Breast epithelium (tissue), 4 donors: Measurements from ENCODE around the gene CLSTN3. TPM values are rescaled to one million over a fixed set of nuclear protein-coding genes. Genes with fewer than 3 reads are reported as not detected.
A peak's percentile ranks its signal among the peaks of the same experiment; 100 is the strongest.

Experiments used
- DNase-seq, 2 donors: peaks; one replicate each; pipeline ENCODE4 v3.0.0-alpha.2; 2019; ENCODE audit warnings: low spot score in 2 of 2
- H3K27ac ChIP-seq, 2 donors: fragments of 200-600 bp; sonication (generic) in 1 of 2; one replicate each; pipeline ENCODE4 v1.5.1; 2016 to 2019; ENCODE audit warnings: mild to moderate bottlenecking in 1 of 2
- H3K27me3 ChIP-seq, 2 donors: fragments of 200-600 bp; sonication (generic) in 1 of 2; one replicate each; pipeline versions ENCODE4 v1.5.1 to v1.6.0; 2017 to 2019; ENCODE audit warnings: control low read depth in 1 of 2, mild to moderate bottlenecking in 1 of 2
- H3K36me3 ChIP-seq: fragments of 200-600 bp; one replicate; pipeline ENCODE4 v1.5.1; 2019
- H3K4me1 ChIP-seq, 2 donors: fragments of 200-600 bp; sonication (generic); one replicate each; pipeline ENCODE4 v1.5.1; 2016 to 2019; ENCODE audit warnings: control low read depth in 1 of 2
- H3K4me3 ChIP-seq, 3 donors: fragments of 200-600 bp; sonication (generic); 1 replicate in 2 of 3; 2 replicates in 1 of 3; pipeline ENCODE4 v1.5.1; 2016 to 2019; ENCODE audit warnings: mild to moderate bottlenecking in 3 of 3, moderate library complexity in 2 of 3
- H3K9me3 ChIP-seq, 2 donors: fragments of 200-600 bp; sonication (generic) in 1 of 2; one replicate each; pipeline ENCODE4 v1.5.1; 2016 to 2019; ENCODE audit warnings: control low read depth in 1 of 2
- POLR2A ChIP-seq: fragments of 450-650 bp; IDR thresholded peaks from one replicate; pipeline ENCODE4 v1.6.1; 2016; ENCODE audit warnings: antibody characterized with exemption, mild to moderate bottlenecking, moderate library complexity
- POLR2AphosphoS5 ChIP-seq, 3 donors: sonication (generic); formaldehyde crosslinking; IDR thresholded peaks; one replicate each; pipeline ENCODE4 v1.6.1; 2017; ENCODE audit warnings: antibody characterized with exemption in 3 of 3
- intact Hi-C: fragments of 100-400 bp; cut with DNase I; formaldehyde crosslinking; loops from one replicate; pipeline ENCODE4 v1.15.1; 2023; ENCODE audit warnings: low total_unique reads
- total RNA-seq, 3 donors: library from RNA; depleted of rRNA; stranded (reverse); fragments of >200 nt; gene quantifications; one replicate each; pipeline ENCODE4 v1.1.0, GENCODE V29; 2016
- TF ChIP-seq, protein P1 (sequence below), 3 donors: fragments of 450-650 bp; IDR thresholded peaks; one replicate each; pipeline ENCODE4 v1.5.1; 2016 to 2017; ENCODE audit warnings: antibody characterized with exemption in 3 of 3, mild to moderate bottlenecking in 3 of 3, moderate library complexity in 3 of 3

The CLSTN3 gene
- total RNA-seq, 3 donors from 2014 or later, result 23.9 to 58.7 (median 40.3) TPM

GRCh38 chr12:7137908-7138307 is 7.7 kb downstream of the CLSTN3 start:
- DNase-seq, result no peak
- H3K36me3 ChIP-seq, result no peaks in the 10 kb centered on the region

DNA sequence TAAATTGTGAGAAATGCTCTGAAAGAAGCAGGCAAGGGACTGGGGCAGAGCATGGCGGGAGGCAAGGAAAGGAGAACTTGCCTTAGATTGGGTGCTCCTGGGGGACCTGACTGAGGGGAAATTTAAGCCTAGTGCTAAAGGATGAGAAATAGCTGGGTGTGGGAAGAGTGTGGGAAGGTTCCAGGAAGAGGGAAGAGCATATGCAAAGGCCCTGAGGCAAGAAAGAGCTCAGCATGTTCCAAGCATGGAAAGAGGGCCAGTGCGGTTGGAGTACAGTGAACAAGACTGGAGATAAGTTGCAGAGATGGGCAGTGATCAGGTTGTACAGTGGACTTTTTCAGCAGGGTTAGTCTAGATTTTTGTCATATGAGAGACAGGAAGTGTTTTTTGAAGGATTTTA is 9.0 kb downstream of the CLSTN3 start:
- no peaks in the 10 kb centered on the region for H3K36me3 ChIP-seq
- no peaks in the 10 kb centered on the region for H3K9me3 ChIP-seq
- intact Hi-C loops, result no loop called here
- no peak for DNase-seq
- no peaks in the 10 kb centered on the region for H3K27me3 ChIP-seq
- no peaks in the 10 kb centered on the region for H3K4me1 ChIP-seq
- TF ChIP-seq, protein P1, sequence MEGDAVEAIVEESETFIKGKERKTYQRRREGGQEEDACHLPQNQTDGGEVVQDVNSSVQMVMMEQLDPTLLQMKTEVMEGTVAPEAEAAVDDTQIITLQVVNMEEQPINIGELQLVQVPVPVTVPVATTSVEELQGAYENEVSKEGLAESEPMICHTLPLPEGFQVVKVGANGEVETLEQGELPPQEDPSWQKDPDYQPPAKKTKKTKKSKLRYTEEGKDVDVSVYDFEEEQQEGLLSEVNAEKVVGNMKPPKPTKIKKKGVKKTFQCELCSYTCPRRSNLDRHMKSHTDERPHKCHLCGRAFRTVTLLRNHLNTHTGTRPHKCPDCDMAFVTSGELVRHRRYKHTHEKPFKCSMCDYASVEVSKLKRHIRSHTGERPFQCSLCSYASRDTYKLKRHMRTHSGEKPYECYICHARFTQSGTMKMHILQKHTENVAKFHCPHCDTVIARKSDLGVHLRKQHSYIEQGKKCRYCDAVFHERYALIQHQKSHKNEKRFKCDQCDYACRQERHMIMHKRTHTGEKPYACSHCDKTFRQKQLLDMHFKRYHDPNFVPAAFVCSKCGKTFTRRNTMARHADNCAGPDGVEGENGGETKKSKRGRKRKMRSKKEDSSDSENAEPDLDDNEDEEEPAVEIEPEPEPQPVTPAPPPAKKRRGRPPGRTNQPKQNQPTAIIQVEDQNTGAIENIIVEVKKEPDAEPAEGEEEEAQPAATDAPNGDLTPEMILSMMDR (IDR thresholded peaks at IDR 0.05), result no peak
- no peak for TF ChIP-seq POLR2AphosphoS5 (IDR thresholded peaks at IDR 0.05)
- H3K27ac ChIP-seq, result no peak overlapping the region
- no peak overlapping the region for H3K4me3 ChIP-seq

More at GRCh38 chr12:7137908-7138307, 7.7 kb downstream of the CLSTN3 start:
- no peaks in the 10 kb centered on the region for H3K4me1 ChIP-seq
- no peaks in the 10 kb centered on the region for H3K27me3 ChIP-seq
- H3K27ac ChIP-seq, result no peak overlapping the region
- TF ChIP-seq, protein P1 (IDR thresholded peaks at IDR 0.05), result no peak
- TF ChIP-seq POLR2A (no peak), POLR2AphosphoS5 (IDR thresholded peaks at IDR 0.05) (no peak)
- no peak overlapping the region for H3K4me3 ChIP-seq
- no peaks in the 10 kb centered on the region for H3K9me3 ChIP-seq
- intact Hi-C loops, result no loop called here

- TF ChIP-seq, protein P1 (IDR thresholded peaks at IDR 0.05), result no peak
- no peak for TF ChIP-seq POLR2AphosphoS5 (IDR thresholded peaks at IDR 0.05)
- TF ChIP-seq POLR2A, result no peak
- Histone ChIP-seq H3K4me1 (no peaks in the 10 kb centered on the region), H3K27ac (no peak overlapping the region), H3K9me3 (no peaks in the 10 kb centered on the region), H3K36me3 (no peaks in the 10 kb centered on the region), H3K4me3 (no peak overlapping the region), H3K27me3 (no peaks in the 10 kb centered on the region)
- no peak for DNase-seq
- intact Hi-C loops, result no loop called here
Measured at GRCh38 chr12:7141351-7142005, 11.3 kb downstream of the CLSTN3 start.

DNA sequence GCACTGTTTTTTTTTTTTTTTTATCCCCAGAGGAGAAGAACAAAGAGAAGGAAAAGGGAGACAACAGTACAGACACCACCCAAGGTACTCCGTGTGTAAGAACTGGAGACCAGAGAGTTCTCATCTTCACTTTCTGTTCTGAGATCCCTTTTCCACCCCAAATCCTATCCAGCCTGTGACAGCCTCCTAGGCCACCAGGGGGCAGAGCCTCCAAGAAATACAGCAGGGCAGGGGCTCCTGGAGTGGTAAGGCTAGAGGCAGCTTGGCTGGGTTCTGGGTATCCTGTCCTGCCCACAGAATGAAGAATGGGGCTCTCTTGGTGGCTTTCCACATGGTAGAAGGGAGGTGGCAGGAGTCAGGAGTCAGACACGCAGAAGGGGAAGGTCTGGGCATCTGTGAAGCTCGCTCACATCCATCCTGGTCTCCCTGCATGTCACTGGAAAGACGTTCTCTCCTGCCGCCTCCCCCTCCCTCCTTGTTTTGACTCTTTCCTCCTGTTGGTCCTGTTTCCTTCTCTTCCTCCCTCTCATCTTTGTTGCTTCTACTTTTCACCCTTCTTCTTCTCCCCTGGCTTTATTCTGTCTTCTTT is 12.0 kb downstream of the CLSTN3 start:
- Histone ChIP-seq H3K4me1 (no peaks in the 10 kb centered on the region), H3K9me3 (no peaks in the 10 kb centered on the region), H3K36me3 (no peaks in the 10 kb centered on the region), H3K27me3 (no peaks in the 10 kb centered on the region), H3K4me3 (no peak overlapping the region), H3K27ac (peak overlapping the region in 1 of 2 donors; percentile 38)
- TF ChIP-seq POLR2A, result no peak
- TF ChIP-seq, protein P1 (IDR thresholded peaks at IDR 0.05), result peak; percentile 64 to 71 (median 65)
- intact Hi-C loops, result no loop called here
- DNase-seq, result no peak

DNA sequence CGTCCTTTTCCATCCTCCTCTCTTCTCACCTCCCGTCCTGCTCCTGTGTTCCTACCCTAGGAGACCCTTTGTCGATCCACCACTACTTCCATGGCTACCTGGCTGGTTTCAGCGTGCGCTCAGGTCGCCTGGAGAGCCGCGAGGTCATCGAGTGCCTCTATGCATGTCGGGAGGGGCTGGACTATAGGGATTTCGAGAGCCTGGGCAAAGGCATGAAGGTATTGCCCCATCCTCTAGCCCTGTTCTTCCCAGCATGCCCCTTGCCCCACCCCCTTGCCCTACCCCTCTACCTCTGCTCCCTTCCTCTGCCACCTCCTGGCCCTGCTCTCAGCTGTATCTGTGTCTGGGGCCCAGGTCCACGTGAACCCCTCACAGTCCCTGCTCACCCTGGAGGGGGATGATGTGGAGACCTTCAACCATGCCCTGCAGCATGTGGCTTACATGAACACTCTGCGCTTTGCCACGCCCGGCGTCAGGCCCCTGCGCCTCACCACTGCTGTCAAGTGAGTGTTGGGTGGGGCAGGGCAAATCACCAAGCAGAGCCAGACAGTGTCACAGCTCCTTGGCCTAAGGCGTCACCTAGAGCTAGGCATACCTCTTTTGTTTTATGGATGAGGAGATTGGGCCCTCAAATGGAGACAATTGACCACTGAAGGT is 12.8 kb downstream of the CLSTN3 start:
- intact Hi-C loops, result no loop called here
- no peaks in the 10 kb centered on the region for H3K36me3 ChIP-seq
- DNase-seq, result no peak

More for the DNA sequence above, 12.8 kb downstream of the CLSTN3 start:
- Histone ChIP-seq H3K27me3 (no peaks in the 10 kb centered on the region), H3K4me3 (no peak overlapping the region), H3K27ac (no peak overlapping the region), H3K4me1 (no peaks in the 10 kb centered on the region), H3K9me3 (no peaks in the 10 kb centered on the region)
- TF ChIP-seq POLR2AphosphoS5 (IDR thresholded peaks at IDR 0.05) (no peak), POLR2A (no peak)
- TF ChIP-seq, protein P1 (IDR thresholded peaks at IDR 0.05), result no peak
